Upper lobe of right lung (tissue), 1 donor: ENCODE measurements around the gene GLIPR2. TPM values are rescaled to one million over a fixed set of nuclear protein-coding genes. Genes with fewer than 3 reads are reported as not detected.

ENCODE experiments used
- ATAC-seq: fragments of 200-7000 bp; cut with Tn5 transposase; one replicate; pipeline ENCODE4 v1.9.1; 2020; ENCODE audit warnings: mild to moderate bottlenecking, moderate library complexity
- DNase-seq: peaks from one replicate; pipeline ENCODE4 v3.0.0-alpha.2; 2020
- H3K27ac ChIP-seq: fragments of 200-600 bp; one replicate; pipeline ENCODE4 v1.8.0; 2022
- H3K27me3 ChIP-seq: fragments of 200-600 bp; one replicate; pipeline ENCODE4 v1.8.0; 2022; ENCODE audit warnings: mild to moderate bottlenecking
- H3K36me3 ChIP-seq: fragments of 200-600 bp; one replicate; pipeline ENCODE4 v1.8.0; 2022
- H3K4me1 ChIP-seq: fragments of 200-600 bp; one replicate; pipeline ENCODE4 v1.8.0; 2022
- H3K4me3 ChIP-seq: fragments of 200-600 bp; one replicate; pipeline ENCODE4 v1.8.0; 2022; ENCODE audit warnings: mild to moderate bottlenecking
- H3K9me3 ChIP-seq: fragments of 200-600 bp; one replicate; pipeline ENCODE4 v1.8.0; 2022
- CTCF ChIP-seq: fragments of 200-600 bp; IDR thresholded peaks from one replicate; pipeline ENCODE4 v1.8.0; 2022; ENCODE audit warnings: antibody characterized with exemption
- intact Hi-C: fragments of 100-400 bp; cut with DNase I; formaldehyde crosslinking; loops from one replicate; pipeline ENCODE4 v1.11.0; 2022
- total RNA-seq: library from RNA; stranded (reverse); fragmentation: NEBNext Ultra II Directional; extraction: Animal tissue kit (Norgen Biotek cat#: 25700); gene quantifications from one replicate; pipeline ENCODE4 v1.2.1, GENCODE V29; 2021
- donor health status: DM: no; HTN: yes; CAD: no; lungs with severe emphysema.

The GLIPR2 gene
- total RNA-seq, 1 donor from 2014 or later, result 64.9 TPM

GRCh38 chr9:36204906-36205547, 68.5 kb downstream of the GLIPR2 start:
- peaks cover 25% of the 10 kb centered on the region for H3K4me1 ChIP-seq
- no peaks in the 10 kb centered on the region for H3K27me3 ChIP-seq
- no peaks in the 10 kb centered on the region for H3K9me3 ChIP-seq
- no peak overlapping the region for H3K27ac ChIP-seq
- no peak for DNase-seq
- peaks cover 99% of the 10 kb centered on the region for H3K36me3 ChIP-seq
- ATAC-seq, result peak; percentile 30
- intact Hi-C loops, result no loop called here
- no peak overlapping the region for H3K4me3 ChIP-seq
- no peak for TF ChIP-seq CTCF

- Histone ChIP-seq H3K36me3 (peaks cover 99% of the 10 kb centered on the region), H3K4me3 (no peak overlapping the region), H3K27me3 (no peaks in the 10 kb centered on the region), H3K27ac (no peak overlapping the region), H3K4me1 (peaks cover 39% of the 10 kb centered on the region), H3K9me3 (no peaks in the 10 kb centered on the region)
- no peak for DNase-seq
- no peak for TF ChIP-seq CTCF
- peak; percentile 28 for ATAC-seq
- intact Hi-C loops, result no loop called here
Observed at GRCh38 chr9:36207016-36207415, 70.5 kb downstream of the GLIPR2 start.

- TF ChIP-seq CTCF, result no peak
- H3K9me3 ChIP-seq, result no peaks in the 10 kb centered on the region
- intact Hi-C loops, result no loop called here
- H3K4me3 ChIP-seq, result no peak overlapping the region
- ATAC-seq, result peak; percentile 39
- H3K27ac ChIP-seq, result peak overlapping the region; percentile 25
- H3K27me3 ChIP-seq, result no peaks in the 10 kb centered on the region
- peaks cover 39% of the 10 kb centered on the region for H3K4me1 ChIP-seq
- DNase-seq, result no peak
- H3K36me3 ChIP-seq, result peaks cover 99% of the 10 kb centered on the region
Observed at GRCh38 chr9:36207546-36208012, 71.0 kb downstream of the GLIPR2 start.

GRCh38 chr9:36208521-36209253, 72.2 kb downstream of the GLIPR2 start:
- no peak for DNase-seq
- Histone ChIP-seq H3K36me3 (peaks cover 99% of the 10 kb centered on the region), H3K4me1 (peaks cover 39% of the 10 kb centered on the region), H3K9me3 (no peaks in the 10 kb centered on the region), H3K4me3 (no peak overlapping the region), H3K27ac (no peak overlapping the region), H3K27me3 (no peaks in the 10 kb centered on the region)
- no peak for TF ChIP-seq CTCF
- intact Hi-C loops, result no loop called here
- ATAC-seq, result no peak

- peaks cover 88% of the 10 kb centered on the region for H3K36me3 ChIP-seq
- DNase-seq (no peak), ATAC-seq (no peak)
- H3K27me3 ChIP-seq, result no peaks in the 10 kb centered on the region
- TF ChIP-seq CTCF, result no peak
- H3K9me3 ChIP-seq, result no peaks in the 10 kb centered on the region
- H3K4me1 ChIP-seq, result peaks cover 39% of the 10 kb centered on the region
- no peak overlapping the region for H3K4me3 ChIP-seq
- peak overlapping the region; percentile 51 for H3K27ac ChIP-seq
- intact Hi-C loops, result no loop called here
Observed at GRCh38 chr9:36210722-36211121, 74.2 kb downstream of the GLIPR2 start.
